ENCODE results near the gene INSIG2.
"Not testable (repeated sequence)": the region's sequence is repeated elsewhere in the genome, so short reads cannot be mapped to it uniquely, and the experiment has no call there.

The INSIG2 gene

DNA sequence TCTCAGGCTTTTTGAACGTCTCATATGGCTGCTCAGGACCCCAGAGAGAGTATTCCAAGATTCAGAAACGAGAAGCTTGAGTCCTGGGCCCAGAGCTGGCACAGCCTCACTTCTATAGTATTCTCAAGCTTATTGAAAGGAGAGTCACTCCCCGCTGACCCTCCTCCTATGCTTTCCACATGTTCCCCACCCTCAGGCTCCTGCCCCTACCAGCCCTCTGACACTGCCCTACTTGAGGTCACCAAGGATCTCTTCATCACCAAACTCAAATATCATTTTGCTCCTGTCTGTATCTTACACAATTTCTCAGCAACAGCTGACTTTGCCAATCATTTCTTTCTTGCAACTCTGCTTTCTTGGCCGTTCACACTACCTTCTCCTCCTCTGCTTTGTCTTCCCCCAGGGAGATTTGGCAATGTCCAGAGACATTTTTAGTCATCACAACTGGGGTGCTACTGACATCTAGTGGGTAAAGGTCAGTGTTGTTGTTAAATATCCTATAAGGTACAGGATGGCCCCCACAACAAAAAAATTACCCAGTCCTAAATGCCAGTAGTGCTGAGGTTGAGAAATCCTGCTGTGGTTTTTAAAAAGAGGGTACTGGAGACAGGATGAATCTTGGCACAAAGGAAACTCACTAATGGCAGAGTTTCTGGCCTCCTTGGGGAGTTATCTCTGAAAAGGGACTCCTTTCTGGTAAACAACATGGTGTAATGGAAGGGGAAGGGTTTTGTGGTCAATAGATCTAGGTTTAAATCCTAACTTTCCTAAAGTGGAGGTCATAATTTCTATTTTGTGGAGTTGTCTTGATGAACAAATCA lies 26.9 kb upstream of the INSIG2 start:
- FAIRE-seq, result no peak

DNA sequence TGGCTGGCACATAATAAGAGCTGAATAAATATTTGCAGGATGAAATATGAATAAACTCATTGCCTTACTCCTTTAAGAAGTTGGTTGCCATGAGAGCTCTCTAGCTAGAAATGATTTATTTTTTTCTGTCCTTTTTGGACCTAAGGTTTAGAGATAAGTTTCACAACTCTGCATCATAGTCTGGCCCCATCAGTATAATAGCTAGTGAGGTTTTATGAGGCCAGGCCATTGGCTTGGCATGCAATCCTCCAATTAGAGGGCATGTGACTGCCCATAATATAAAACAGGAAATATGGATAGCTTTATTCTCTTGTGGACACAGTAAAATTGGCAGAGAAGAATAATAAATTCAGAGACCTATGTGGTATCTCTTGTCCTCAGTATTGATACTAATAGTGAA lies 26.2 kb upstream of the INSIG2 start:
- FAIRE-seq, result no peak

DNA sequence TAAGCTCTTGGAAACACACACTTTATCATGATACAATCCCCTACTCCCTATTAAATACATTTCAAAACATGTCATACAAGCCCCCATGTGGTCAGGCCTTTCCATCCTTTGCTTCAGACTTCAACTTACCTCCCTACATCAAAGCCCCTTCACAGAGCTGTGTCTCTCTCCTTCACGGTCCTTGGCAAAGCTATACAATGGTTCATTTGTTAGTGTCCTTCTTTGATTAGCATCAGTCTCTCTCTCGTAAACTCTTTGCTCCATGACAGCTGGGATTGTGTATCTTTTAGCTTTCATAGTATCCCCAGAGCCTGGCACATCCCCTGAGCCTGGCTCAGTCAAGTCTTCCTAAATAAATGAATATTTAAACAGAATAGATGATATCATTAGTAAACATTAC lies 25.6 kb upstream of the INSIG2 start:
- no peak for FAIRE-seq

DNA sequence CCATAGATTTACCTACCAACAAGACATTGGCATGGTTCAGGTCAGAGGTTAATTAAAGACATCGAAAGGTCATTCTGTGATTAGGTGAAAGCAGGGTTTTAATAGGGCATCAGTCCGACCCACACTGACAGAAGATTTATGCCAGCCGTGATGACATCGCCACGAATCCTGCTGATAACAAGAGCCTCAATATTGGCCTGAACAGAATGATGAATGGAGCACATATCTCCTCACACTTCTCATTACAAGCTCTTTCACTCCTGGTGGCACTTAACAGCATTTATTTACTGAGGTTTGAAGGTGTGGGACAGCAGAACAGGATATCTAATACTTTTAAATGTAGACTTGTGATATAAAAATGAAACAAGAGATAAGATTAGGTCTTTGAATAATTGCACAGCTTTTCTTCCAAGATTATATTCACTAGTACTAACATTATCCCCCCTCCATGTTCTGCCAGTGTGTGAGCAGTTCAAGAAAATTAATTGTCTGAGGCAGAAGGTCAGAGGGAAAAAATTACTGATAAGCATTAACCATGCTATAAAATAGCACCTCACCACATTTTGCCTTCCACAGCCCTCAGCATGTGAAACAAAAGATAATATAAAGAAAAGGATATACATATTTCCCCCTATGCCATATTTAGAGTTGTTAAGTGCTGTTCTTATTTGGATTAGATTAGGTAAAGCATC lies 23.1 kb upstream of the INSIG2 start:
- no peak for FAIRE-seq

DNA sequence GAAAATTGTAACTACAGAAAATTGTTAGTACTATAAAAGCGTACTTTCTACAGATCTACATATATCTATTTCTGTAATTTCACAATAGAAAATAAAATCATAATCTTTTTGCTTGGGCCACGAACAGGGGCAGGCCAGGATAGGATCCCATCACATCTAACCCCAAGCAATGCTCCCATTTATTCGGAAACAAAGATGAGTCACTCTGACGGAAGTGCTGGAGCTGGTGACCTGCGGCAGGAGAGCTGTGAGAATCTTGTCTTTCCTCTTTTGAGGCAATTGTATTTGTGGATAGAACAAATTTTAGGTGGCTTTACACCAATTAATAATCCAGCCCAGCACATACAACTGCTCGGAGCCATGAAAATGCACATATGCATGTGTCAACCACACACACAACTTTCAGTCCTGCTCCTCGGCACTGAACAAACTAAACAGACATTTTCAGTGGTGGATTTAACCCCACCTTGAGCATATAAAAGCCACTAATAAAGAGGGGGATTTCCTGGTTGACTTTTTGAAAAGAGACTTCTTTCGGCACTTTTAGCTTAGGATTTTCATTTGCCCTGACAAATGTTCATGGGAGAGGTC lies 22.3 kb upstream of the INSIG2 start:
- no peak for FAIRE-seq

DNA sequence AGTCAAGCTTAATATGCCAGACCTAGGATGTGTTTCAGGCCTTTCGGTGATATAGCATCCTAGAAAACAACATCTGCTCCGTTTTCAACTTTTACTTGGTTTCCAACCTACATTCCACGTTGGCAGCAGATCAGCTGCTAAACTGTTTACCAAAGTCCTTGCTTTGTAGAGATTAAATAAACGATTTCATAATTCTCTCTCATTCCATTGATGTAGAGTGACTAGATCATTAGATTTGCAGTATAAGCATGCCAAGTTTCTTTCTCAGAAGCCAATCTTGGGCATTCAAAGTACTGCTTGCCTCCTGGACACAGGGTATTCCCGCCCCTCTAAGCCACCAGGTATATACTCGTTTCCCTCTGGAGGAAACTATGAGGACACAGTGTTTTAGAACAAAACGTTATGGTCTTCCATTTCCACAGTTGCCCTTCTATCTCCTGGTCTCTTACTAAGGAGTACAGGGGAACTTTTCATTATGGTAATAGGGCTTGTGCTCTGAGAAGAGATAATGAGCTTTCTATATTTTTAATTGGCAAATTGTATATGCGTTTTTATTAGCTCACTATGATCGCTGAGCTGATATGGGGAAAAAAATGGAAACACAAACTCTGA lies 10.5 kb upstream of the INSIG2 start:
- FAIRE-seq, result no peak

DNA sequence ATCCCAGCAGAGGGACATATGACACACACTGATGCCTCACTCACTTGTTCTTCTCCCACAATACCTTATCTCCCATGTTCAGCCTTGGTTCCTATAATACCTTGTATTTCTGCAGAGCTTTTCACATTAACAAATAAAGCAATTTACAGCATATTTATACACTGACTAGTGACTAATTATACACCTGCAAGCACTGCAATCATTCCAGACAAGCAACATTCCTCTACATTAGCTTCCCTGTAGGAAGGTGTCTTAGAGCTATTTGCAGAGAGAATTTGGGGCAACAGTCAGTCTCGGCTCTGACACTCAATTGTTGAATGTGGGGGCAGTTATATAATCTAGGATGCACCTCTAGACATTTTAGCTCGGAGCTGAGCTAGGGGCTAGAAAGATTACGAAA lies 9.5 kb upstream of the INSIG2 start:
- FAIRE-seq, result no peak

DNA sequence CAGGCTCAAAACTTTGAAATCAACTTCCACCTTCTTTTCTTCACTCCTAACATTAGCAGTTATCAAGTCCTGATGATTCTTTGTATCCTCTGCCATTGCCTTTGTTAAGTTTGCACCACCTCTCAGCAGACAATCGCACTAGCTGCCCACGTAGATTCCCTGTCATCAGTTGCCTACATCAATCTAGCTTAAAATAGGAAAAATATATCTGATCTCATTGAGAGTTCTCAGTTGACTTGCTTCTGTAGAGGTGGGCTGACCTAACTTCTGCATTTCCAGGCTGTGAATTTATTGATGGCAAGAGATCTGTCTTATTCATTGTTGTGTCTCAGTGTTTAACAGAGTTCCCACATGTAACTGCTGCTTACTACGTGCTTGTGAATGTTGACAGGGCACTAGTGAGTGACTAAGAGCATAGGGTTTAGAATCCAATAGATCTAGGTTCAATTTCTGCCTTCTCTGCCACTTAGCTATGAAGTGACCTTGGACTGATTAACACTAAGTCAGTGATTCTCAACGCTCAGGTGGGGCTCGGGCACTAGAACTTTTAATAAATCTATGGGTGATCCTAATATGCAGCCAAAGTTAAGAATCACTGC lies 3.7 kb upstream of the INSIG2 start:
- FAIRE-seq, result no peak

DNA sequence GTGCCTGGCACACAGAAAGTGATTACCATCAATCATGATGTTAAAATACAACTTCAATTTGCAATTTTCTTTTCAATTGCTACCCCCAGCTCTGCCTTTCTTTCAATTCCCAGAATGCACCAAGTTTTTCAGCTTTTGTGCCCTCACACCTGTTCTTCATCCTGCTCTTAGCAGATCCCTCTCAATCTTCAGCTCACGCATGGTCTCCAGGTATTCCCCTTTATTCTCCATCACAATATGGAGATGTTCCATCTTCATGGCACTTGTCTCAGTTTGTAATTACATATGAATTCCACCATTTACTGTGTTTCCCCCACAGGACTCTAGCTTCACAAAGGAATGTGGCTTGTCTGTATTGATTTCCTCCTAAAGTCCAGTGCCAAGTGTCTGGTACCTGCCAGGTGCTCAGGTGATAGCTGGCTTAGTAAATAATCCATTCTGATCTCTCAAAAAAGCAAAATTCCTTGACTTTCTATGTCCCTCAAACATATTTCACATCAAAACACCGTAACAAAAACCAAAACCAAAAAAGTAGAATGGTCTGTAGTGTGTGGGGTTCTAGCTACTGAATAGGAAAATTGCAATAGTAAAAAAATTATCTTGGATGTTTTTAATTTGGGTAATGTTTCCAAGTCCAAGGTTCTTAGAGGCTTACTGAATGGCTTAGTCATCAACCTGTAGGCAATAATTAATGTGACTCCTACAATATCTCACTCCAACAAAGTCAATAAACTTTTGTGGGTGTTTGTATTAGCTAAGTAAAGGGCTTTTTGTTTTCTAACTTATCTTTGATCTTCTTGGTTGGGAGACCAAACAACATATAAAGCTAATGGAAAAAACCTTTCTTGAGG lies 2.9 kb upstream of the INSIG2 start:
- FAIRE-seq, result no peak

DNA sequence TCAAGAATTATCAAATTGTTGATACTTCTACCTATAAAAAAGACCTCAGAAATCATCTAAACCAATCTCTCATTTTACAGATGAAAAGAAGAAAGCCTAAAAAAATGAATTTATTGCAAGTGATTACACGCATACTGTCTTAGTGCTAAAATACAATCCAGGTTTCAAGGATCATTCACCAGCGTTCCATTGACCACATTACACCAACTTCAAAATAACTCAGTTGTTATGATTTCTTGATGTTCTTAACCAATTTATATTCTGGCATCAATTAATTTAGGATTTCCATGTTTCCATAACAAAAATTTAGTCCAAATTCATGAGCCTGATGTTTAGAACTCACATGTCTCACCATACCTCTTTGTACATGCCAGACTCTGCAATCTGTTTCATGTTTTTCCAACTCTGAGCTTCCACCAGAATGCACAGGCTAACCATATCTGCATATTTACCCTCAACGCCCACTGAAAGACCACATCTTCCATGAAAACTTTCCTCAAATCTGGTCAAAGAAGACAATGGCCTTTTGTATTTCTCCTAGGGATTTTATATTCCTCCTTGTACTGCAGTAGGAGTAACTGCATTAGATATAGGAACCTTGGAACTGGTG lies 2.1 kb upstream of the INSIG2 start:
- FAIRE-seq, result no peak

DNA sequence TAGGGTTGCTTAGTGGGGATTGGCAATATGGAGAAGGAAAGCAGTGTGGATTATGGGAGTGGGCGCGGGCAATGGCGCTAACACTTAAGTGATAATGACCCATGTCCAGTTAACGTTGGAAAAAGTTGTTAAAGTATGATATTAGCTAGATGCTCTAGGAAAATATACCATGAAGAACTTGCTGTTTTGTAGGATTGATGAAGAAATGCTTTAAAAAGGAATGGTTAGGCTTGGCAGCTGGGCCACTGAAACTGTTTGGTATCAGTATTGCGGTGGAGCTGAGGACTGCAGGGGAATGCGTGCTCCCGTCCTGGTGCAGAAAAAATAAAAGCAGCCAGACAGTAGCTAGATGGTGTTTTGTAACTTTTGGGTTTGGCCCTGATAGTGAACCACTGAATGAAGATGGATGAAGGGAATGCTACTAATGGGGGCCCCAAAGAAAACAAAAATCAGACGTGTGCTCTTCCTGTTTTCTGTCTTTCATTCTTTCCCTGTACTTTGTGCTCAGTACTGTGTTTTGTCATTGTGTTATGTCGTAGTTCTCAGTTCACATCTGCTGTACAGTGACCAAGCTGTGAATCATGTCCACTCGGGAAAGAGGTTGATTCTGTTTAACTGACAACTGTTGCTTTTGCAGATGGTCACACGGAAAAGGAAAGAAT lies 999 bp downstream of the INSIG2 start:
- FAIRE-seq, result no peak

DNA sequence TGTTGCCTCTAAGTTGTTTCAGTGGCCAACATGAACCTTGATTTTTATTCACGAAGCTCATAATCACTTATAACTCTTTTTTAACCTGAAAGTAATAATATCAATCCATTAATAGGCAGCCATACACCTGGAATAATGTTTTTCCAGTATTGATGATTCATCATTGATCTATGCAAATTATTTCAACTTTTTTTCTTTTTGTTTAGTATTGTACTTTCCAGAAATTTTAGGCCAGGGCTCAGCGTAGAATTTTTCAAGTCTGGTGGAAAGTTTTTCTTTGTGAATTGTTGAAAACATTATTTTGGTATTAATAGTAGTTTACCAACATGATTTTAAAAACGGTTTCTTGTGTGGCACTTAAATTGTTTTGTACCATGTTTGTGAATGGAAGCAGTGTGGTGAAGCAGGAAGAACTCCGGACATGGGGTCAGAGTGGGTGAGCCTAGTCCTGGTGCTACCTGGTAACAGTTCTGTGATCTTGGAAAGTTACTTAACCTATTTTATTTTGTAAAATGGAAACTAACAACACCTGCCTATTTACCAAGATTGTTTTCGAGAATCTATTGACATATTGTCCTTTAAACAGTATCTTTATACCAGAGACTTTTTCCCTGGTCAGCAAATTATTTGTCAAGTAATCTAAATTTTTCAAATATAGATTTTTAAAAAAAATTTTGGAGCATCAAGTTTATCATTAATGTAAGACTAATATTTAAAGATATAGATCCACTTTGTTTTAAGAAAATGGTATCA lies 2.3 kb downstream of the INSIG2 start:
- FAIRE-seq, result no peak

DNA sequence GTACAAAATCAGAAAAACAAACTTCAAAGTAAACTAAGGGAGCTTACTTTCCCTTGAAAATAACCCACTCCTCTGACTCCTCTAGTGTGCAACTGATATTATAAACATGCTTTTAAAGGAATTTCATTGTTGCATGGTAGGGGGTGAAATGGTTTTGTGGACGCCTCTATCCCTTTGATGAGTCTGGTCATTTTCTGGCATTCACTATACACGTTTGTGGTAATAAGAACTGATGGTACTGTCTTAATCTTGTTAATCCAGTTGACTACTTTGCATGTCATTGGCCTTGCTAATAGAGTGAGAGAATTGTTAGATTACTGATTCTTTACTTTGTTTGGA lies 2.8 kb downstream of the INSIG2 start:
- FAIRE-seq, result no peak

DNA sequence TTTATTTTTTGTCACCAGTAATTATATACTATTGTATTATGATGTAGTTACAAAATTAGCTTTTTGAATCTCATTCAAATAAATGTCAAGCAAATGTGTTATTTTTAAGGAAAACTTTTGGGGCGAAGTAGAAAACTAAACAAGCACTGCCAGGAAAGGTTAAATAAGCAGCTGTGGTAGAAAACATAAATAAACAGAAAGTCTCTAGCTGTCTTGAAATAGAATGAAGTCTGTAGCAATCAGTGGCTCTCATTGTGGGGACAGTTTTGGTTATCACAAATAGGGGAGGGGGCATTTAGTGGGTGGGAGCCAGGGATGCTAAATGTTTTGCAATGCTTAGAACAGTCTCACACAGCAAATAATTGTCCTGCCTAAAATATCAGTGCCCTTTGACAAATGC lies 3.4 kb downstream of the INSIG2 start:
- FAIRE-seq, result no peak

DNA sequence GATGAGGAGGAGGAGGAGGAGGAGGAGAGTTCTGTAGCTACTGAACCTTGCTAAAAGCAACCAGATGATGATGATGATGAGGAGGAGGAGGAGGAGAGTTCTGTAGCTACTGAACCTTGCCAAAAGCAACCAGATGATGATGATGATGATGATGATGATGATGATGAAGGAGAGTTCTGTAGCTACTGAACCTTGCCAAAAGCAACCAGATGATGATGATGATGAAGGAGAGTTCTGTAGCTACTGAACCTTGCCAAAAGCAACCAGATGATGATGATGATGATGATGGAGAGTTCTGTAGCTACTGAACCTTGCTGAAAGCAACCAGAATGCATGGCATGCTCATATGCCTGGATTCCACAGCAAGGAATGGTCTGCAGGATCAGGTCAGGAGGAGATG lies 5.8 kb downstream of the INSIG2 start:
- not testable (repeated sequence) for FAIRE-seq

DNA sequence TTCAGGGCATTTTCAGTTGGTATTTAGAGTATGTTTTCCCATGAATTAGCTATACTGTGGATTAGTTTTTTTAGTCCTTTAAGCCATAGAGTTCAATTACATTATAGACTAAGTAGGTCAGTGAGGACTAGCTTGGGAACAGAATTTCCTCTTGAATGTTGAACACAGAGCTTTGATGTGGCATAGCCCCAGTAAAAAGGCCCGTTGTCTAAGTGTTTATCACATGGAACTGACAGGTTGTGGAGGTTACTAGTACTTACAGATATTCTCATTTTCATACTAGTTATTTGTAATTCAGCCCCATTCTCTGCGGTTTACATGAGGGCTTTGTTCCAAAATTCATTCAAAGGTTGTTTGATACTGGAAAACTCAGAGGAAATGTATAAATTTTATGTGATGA lies 6.2 kb downstream of the INSIG2 start:
- FAIRE-seq, result no peak

DNA sequence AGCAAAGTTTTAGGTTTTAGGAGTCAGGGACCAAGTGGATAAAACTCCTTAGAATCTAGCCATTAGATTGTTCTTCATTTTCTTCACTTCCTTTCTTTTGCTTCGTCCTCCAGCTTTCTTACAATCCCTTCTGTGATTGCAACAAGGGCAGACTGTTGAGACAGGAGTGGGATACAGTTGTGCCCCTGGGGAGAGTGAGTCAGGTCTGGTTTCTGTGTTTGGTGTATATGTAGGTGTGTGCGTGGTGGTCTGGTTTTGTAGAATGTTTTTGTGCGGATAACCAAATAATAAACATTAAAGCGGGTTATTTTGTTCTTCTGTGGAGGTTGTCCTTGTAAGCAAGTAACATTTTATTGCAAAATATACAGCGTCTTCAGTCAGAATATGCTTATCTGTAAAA lies 7.3 kb downstream of the INSIG2 start:
- no peak for FAIRE-seq

DNA sequence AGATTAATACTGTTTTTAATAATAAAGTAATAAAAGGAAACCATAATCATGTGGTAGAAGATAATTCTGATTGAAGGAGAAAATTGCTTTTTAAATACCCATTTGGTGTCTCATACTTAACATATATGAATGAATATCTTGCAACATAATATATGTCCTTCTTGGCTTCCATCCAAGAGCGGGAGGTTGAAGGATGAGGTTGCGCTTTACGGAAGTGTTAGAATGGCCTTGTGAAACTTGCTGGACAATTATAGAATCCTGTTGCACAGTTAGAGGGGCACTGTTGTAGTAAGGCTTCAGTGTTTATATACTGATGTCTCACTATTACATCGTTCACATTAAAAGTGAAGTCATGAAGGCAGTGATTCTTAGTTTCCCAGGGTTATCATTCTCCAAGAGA lies 9.4 kb downstream of the INSIG2 start:
- FAIRE-seq, result no peak

DNA sequence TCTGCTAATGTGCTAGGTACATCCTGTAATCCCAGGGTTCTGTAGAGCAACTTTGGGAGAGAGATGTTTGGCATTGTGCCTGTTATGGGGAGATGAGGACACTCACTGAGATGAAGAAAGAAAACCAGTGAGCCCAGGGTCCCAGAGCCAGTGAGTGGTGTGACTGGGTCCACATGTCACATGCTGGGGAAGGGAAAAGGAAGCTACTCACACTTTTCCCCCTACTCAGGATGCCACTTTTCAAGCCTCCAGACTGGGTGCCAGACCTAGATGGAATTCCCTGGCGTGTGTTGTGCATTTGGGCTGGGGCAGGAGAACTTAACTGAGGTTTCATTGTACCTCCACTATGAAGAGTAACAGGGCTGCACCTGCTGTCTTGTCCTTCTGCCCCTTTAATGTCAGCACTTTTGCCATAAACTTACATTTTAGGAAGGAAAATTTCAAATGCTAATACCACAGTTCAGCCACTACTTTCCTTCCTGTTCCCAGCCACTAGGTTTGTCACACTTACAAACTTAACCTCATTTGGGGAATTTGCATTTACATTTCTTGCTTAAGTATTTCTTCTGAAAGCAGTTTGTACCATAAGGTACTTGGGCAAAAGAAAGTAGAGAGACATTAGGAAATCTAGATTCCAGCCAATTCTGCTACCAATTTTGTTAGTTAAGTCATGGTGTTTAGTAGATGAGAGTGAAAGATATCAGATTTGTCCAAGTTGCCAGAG lies 10.2 kb downstream of the INSIG2 start:
- FAIRE-seq, result no peak

All from colon (tissue), 2 donors.